Measurements from ENCODE around the gene PLEKHG4B.
"Not testable (repeated sequence)": the region's sequence is repeated elsewhere in the genome, so short reads cannot be mapped to it uniquely, and the experiment has no call there.

The PLEKHG4B gene

DNA sequence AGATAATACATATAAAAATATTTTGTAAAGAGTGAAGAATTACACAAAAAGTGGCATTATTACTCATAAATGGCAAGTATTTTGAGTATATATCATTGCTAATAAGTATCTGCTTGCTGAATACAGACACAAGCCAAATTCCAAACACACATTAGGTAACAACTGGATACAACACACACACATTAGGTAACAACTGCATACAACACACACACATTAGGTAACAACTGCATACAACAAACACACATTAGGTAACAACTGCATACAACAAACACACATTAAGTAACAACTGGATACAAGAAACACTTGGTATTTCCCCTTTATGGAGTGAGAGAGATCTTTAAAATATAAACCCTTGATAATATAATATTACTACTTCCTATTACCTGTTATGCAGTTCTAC, 112.5 kb downstream of the PLEKHG4B start:
- no peak for DNase-seq

- no peak for DNase-seq
These were observed 113.2 kb downstream of the PLEKHG4B start for GRCh38 chr5:204966-205670.

GRCh38 chr5:206406-206805, 114.4 kb downstream of the PLEKHG4B start:
- no peak for DNase-seq

- DNase-seq: no peak
These were observed 115.1 kb downstream of the PLEKHG4B start for GRCh38 chr5:206927-207536.

- no peak for DNase-seq
These were observed 115.6 kb downstream of the PLEKHG4B start for GRCh38 chr5:207599-207998.

DNA sequence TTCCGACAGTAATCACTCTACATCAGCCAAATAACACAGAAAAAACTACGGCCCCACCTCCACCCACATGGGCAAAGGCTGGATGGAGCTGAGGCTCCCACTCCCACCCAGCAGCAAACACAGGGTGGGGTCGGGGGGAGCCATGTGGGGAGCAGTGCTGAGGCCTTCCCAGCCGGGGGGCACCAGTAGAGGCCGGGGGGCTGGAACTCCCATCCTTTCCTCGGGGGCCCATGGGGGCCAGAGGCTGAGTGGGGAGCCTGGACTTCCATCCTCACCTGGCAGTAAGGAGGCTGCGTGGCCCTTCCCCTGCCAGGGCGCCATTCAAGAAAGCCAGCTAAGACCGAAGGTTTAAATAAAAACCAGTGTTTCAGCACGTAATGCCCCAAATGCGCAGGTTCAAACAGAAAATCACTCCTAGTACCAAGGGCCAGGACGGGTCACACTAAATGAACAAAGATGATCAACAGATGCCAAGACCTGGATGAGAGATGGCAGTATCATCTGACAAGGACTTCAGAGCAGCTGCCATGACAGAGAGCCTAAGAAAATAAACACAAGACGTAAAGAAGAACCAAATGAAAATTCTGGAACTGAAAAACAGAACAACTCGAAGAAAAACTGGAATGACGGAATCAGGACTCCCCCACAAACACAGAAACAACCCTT, 116.6 kb downstream of the PLEKHG4B start:
- no peak for DNase-seq

DNA sequence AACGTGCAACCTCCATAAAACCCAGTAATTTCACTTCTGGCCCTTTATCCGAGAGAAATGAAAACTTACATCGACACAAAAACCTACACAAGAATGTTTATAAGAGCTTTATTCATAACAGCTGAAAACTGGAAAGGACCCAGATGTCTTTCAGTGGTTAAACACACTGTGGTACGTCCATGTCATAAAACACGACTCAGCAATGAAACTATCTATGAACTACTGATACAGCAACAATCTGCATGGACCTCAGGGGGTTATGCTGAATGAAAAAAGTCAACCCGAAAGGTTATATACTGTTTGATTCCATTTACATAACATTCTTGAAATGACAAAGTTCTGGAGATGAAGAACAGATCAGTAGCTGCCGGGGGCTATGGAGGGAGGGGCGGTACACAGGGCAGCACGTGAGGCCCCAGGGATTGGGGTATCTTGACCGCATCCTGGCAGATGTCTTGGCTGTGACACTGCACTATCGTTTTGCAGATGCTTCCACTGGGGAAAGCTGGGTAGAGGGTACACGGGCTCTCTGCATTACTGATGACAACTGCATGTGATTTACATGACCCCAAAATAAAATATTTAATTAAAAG, 121.9 kb downstream of the PLEKHG4B start:
- DNase-seq: no peak

DNA sequence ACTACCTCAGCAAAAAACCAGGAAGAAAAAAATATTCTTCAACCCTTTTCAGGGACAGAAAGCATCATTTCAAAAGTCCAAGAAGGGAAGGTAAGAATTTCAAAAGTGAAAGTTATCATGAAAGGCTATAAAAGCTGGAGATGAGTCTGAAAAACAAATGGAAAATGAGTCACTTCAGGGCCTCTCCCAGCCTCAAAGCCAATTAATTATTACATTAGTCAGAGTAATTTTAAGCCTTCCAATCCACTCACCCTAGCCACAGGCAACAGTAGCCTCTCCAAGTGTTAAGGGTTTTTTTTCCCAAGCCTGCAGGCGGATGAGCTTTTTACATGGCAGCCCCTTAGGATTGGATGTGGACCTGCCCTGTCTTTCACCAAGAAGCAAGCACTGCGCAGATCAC, 123.3 kb downstream of the PLEKHG4B start:
- not testable (repeated sequence) for DNase-seq

- not testable (repeated sequence) for DNase-seq
These were observed 124.1 kb downstream of the PLEKHG4B start for GRCh38 chr5:216076-216475.

DNA sequence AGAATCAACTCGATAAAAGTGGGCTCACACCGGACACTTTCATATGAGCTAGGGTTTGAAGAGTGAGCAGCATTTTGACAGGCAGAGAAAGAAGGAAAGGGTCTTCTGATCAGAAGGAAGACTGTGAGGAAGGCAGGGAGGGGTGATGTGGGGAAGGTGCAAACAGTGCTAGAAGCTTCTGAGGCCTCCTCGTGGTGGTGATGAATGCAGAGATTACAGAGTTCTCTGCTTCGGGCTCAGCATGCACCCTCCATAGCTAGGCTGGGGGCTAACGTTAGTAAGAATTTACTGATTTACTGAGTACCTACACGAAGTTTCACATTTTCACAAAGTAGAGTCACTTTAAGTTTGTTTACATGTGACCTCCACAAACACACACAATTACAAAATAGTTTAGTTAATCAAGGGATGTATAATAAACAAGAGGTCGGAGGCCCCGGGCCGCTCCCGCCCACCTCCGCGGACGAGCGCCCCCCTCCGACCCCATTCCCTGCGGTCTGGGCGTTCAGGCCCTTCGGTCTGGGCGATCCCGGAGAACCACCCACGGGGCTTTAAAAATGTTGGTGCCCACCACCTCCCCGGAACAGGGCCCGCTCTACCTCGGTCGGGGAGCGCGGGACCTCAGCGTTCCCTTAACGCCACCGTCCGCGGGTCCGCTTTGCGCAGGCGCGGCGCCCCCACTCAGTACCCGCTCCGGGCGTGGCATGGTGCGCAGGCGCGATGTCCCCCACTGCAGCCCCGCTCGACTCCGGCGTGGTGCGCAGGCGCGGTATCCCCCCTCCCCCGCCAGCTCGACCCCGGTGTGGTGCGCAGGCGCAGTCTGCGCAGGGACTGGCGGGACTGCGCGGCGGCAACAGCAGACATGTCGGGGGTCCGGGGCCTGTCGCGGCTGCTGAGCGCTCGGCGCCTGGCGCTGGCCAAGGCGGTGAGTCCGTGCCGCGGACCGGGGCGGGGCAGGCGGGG, 125.8 kb downstream of the PLEKHG4B start, which contains the start of the genes CCDC127 and SDHA:
Gene CCDC127, minus strand, starts transcription at position 660 of the 963 bp plus-strand sequence. CDS start 1,304 bp downstream, outside the sequence.
Gene SDHA, plus strand, starts transcription at position 827 of the 963 bp plus-strand sequence. Its CDS starts 36 bp downstream, at position 863.
- peak; percentile 37 to 98 (median 92) for DNase-seq

GRCh38 chr5:218457-219291, 126.7 kb downstream of the PLEKHG4B start:
- peak in 6 of 14 donors; percentile 21 to 61 (median 40) for DNase-seq

DNA sequence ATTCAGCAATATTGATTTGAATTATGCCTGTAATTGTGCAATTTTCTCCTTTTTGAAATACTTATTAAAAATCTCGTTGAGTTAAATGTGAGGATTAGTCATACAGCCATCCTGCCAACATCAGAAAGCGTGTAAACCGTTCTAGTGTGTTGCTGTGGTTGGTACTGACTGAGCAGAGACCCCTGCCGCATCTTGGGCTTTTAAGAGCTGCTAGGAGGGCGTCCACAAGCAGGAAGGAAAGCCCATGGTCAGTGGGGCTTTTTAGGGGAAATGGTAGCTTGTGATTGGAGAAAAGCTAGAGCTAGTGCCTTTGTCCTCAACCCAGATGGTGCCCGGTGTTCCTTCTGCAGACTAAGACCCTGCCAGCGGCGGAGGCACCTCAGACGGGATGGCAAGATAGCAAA, 127.5 kb downstream of the PLEKHG4B start:
- peak in 2 of 14 donors; percentile 8 to 11 for DNase-seq

DNA sequence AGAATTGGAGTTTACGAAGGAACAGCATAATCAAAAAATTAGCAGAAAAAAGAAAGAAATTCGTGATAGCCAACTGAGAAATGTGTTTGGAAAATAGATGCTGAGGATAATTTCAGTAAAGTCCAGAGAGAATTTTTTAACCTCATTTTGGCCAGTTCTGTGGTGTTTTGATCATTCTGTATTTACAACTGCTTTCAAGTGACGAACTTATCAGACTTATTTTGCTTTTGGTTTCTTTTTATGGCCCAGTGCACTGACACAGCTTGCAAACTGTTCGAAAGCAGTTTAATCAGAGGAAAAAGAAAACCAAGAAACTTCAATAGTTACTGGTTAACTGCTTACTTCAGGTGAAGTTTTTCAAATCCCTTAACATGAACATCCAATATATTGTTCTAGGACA, 128.0 kb downstream of the PLEKHG4B start:
- DNase-seq: no peak

DNA sequence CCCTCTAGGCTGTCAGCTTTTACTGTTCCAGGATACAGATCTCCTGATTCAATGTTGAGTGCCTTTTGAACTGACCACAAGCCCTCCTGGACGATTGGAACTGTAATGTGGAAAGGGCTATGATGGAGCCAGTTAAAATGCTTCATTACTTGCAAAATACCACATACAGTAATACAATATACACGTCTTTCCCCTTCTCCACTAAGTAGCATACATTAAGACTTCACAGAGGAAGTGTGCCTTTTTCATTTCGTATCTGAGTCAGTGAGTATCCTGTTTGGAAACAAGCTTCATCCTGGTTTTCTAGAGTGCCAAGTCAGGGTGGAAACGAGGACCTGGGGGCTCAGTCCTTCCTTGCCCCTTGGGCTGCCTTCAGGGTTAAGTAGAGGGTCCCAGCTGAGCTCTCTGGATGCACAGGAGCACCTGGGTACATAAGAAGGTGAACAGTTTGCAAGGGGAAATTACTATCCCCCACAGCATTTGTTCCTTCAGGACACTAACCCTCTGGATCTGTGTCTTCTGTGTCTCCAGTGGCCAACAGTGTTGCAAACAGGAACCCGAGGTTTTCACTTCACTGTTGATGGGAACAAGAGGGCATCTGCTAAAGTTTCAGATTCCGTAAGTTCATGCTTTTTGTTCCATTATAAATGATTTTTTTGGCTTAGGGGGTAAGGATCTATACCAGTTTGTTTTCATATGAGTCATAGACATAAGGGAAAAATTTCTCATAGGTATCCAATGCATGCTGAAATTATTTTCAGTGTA, 131.2 kb downstream of the PLEKHG4B start:
- DNase-seq: not testable (repeated sequence)

DNA sequence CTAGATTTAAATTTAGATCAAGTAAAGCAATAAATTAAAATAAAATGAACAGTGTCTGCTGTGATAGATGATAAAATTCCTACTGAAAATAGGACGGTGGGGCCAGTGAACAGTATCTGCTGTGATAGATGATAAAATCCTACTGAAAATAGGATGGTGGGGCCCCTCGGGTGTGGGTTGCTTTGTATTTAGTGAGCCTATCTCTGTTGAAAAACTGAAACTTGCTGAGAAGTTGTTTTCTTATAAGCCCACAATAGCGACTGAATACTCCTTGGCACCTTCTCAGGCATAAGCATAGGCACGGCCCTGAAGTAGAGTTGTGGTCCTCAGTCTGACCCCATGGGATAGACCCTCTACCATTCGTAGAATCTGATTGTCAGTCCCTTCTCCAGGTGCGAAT, 131.8 kb downstream of the PLEKHG4B start:
- DNase-seq: no peak

DNA sequence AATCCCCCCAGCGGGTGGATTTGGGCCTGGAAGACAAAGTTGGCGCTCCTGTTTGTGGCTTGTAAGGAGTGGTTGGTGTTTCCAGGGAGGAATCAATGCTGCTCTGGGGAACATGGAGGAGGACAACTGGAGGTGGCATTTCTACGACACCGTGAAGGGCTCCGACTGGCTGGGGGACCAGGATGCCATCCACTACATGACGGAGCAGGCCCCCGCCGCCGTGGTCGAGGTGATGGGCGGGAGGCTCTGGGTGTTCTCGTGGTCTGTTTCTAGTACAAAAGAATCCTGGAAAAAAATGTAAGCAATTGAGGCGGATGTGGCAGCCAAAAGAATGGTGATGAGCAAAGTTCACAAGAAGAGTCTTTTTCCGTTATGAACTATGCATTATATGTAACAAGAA, 133.4 kb downstream of the PLEKHG4B start:
- DNase-seq: no peak

GRCh38 chr5:227375-227774, 135.4 kb downstream of the PLEKHG4B start:
- peak in 2 of 14 donors; percentile 17 to 66 for DNase-seq

GRCh38 chr5:228886-229285, 136.9 kb downstream of the PLEKHG4B start:
- no peak for DNase-seq

DNA sequence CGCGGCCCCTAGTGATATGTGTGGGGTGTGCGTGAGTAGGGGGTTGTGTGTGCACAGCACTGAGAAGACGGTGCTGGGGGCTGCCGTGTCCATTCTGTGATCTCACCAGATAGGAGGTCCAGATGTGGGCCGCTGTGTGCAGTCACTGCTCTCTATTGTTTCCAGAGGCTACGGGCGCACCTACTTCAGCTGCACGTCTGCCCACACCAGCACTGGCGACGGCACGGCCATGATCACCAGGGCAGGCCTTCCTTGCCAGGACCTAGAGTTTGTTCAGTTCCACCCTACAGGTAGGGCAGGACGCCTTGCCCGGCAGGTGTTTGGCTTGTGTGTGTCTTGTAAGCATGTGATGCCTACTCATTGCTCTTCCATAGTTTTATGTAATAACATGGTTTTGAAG, 138.7 kb downstream of the PLEKHG4B start:
- no peak for DNase-seq

DNA sequence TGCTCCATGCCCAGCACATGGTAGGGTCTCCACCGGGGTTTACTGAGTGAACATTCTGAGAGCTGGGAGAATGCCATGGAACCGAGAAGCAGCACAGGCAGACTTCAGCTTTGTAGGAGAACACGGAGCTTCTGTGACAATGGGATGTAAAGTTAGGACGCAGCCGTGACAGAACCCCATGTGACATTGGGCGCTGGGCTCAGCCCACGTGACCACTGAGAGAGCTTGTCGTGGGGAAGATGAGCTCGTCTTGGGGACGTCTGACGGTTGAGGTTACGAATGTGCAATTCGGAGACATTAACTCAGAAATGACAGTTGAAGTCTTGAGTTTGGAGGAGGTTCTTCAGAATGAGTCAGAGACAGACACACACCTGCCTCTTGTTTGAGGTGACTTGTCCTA, 139.7 kb downstream of the PLEKHG4B start:
- no peak for DNase-seq
